AG04450 (cell line): ENCODE data around the gene TRDN. TPM values are rescaled to one million over a fixed set of nuclear protein-coding genes. Genes with fewer than 3 reads are reported as not detected.

Experiments used
- CTCF ChIA-PET: fragments of 300-600, 350-600 bp; formaldehyde crosslinking; extraction: SDS; loops from one replicate; lab custom pipeline; 2022; ENCODE audit warnings: antibody characterized with exemption, inconsistent platforms; lab: Charles Lee
- POLR2A ChIA-PET: fragments of 350-600 bp; formaldehyde crosslinking; extraction: SDS; loops from one replicate; lab custom pipeline; 2021; ENCODE audit warnings: antibody characterized with exemption, inconsistent platforms; lab: Yijun Ruan, JAX
- DNase-seq: peaks from one replicate; pipeline ENCODE4 v3.0.0-alpha.2; 2011; ENCODE audit warnings: low read depth, low spot score
- H3K27ac ChIP-seq: one replicate; pipeline ENCODE4 v1.5.1; 2012; ENCODE audit warnings: low read depth, low read length, control low read depth
- H3K27me3 ChIP-seq: one replicate; pipeline ENCODE4 v1.6.0; 2012; ENCODE audit warnings: low read length; ENCODE audit not compliant: control insufficient read depth, insufficient read depth
- H3K4me3 ChIP-seq: 2 replicates; pipeline ENCODE4 v1.5.1; 2011; ENCODE audit warnings: mild to moderate bottlenecking, low read depth, low read length, control low read depth
- H3K9me3 ChIP-seq: 2 replicates; pipeline ENCODE4 v1.5.1; 2012; ENCODE audit warnings: low read length; ENCODE audit not compliant: control insufficient read depth, insufficient read depth
- polyA plus RNA-seq: library from polyadenylated mRNA; depleted of rRNA; stranded (reverse); fragments of >200 nt; gene quantifications from 2 replicates; pipeline ENCODE4 v1.2.3, GENCODE V29; 2011
- TF ChIP-seq, protein P1 (sequence below): IDR thresholded peaks from 2 replicates; pipeline ENCODE4 v1.5.1; 2011; ENCODE audit warnings: low read depth, low read length, control low read depth, inconsistent platforms

The TRDN gene
- polyA plus RNA-seq, 1 experiment, result not detected

DNA sequence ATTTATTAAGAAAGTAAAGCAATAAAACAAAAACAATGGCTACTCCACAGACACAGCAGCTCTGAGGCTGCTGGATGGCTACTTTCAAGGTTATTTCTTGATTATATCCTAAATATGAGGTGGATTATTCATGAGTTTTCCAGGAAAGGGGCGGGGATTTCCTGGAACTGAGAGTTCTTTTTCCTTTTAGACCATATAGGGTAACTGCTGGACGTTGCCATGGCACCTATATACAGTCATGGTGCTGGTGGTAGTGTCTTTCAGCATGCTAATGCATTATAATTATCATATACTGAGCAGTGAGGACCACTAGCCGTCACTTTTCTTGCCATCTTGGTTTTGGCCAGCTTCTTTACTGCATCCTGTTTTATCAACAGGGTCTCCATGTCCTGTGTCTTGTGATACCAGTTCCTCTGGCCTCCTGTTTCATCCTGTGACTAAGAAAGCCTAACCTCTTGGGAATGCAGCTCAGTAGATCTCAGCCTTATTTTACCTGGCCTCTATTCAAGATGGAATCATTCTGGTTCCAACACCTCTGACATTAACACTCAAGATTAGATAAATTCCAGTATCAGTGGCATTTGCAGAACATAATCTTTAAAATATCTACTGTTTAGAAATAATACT, 32.3 kb upstream of the TRDN start:
- Histone ChIP-seq H3K27ac (no peak overlapping the region), H3K9me3 (no peaks in the 10 kb centered on the region), H3K4me3 (no peak overlapping the region), H3K27me3 (no peaks in the 10 kb centered on the region)
- ChIA-PET POLR2A (no interaction called here), CTCF (no interaction called here)
- TF ChIP-seq, protein P1, sequence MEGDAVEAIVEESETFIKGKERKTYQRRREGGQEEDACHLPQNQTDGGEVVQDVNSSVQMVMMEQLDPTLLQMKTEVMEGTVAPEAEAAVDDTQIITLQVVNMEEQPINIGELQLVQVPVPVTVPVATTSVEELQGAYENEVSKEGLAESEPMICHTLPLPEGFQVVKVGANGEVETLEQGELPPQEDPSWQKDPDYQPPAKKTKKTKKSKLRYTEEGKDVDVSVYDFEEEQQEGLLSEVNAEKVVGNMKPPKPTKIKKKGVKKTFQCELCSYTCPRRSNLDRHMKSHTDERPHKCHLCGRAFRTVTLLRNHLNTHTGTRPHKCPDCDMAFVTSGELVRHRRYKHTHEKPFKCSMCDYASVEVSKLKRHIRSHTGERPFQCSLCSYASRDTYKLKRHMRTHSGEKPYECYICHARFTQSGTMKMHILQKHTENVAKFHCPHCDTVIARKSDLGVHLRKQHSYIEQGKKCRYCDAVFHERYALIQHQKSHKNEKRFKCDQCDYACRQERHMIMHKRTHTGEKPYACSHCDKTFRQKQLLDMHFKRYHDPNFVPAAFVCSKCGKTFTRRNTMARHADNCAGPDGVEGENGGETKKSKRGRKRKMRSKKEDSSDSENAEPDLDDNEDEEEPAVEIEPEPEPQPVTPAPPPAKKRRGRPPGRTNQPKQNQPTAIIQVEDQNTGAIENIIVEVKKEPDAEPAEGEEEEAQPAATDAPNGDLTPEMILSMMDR, result no peak
- no peak for DNase-seq

DNA sequence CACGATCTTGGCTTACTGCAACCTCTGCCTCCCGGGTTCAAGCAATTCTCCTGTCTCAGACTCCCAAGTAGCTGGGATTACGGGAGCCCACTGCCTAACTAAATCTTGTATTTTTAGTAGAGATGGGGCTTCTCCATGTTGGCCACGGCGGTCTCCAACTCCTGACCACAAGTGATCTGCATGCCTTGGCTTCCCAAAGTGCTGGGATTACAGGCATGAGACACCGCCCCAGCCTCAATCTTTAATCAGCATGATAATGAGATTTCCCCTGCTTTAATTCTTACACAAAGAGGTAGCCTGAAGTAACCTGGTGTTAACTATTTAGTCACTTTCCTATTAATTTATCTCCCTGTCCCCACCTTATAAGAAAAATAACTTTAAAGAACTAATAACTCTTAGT, 31.3 kb upstream of the TRDN start:
- Histone ChIP-seq H3K27me3 (no peaks in the 10 kb centered on the region), H3K9me3 (no peaks in the 10 kb centered on the region), H3K4me3 (no peak overlapping the region), H3K27ac (no peak overlapping the region)
- DNase-seq, result no peak
- POLR2A ChIA-PET, result no interaction called here
- TF ChIP-seq, protein P1, result no peak
- CTCF ChIA-PET, result interaction anchor here (0.7 kb wide), 1 partner anchor 9 kb away, joined by 4 read pairs; no protein-coding TSS in a partner anchor

DNA sequence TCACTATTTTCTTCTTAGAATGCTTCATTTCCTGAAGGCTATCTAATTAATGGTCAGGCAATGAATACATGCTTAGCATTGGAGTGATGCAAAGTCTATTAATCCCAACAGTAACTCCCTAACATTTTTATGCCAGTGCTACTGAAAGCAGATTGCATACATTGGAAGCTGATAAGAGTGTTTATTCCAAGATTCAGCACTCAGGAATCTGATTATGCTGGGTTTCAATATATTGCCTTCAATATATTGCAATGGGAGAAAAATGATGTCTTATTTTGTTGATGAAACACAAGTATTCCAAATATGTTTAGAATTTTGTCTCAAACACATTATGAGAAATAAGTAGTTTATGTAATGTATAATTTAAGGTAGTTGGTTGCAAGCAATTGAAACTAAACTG, 26.7 kb upstream of the TRDN start:
- no peaks in the 10 kb centered on the region for H3K27me3 ChIP-seq
- ChIA-PET CTCF (no interaction called here), POLR2A (no interaction called here)
- no peak for DNase-seq
- H3K27ac ChIP-seq, result no peak overlapping the region
- H3K9me3 ChIP-seq, result no peaks in the 10 kb centered on the region; the same call in 1 of the 2 replicates
- H3K4me3 ChIP-seq, result no peak overlapping the region
- TF ChIP-seq, protein P1, result no peak

DNA sequence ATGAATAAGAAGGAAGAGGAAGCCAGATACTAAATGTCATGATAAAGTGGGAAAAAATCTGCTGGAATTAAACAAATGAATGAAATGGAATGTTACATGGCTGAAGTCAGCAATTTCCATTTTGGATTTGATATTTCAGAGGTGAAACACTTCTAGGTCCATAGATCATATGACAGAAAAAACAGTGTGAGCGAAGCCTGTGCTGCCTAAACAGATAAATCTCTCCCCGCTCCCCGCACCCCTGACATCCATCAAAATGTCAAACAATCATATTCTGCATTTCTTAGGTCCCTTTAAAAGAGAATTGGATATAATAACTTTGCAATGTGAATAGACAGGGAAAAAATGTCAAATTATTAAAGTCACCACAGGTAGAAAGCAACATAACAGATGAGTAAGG, 26.0 kb upstream of the TRDN start:
- no peak overlapping the region for H3K27ac ChIP-seq
- TF ChIP-seq, protein P1, result no peak
- H3K27me3 ChIP-seq, result no peaks in the 10 kb centered on the region
- ChIA-PET CTCF (no interaction called here), POLR2A (no interaction called here)
- no peak for DNase-seq
- no peak overlapping the region for H3K4me3 ChIP-seq
- H3K9me3 ChIP-seq, result no peaks in the 10 kb centered on the region; the same call in 1 of the 2 replicates

DNA sequence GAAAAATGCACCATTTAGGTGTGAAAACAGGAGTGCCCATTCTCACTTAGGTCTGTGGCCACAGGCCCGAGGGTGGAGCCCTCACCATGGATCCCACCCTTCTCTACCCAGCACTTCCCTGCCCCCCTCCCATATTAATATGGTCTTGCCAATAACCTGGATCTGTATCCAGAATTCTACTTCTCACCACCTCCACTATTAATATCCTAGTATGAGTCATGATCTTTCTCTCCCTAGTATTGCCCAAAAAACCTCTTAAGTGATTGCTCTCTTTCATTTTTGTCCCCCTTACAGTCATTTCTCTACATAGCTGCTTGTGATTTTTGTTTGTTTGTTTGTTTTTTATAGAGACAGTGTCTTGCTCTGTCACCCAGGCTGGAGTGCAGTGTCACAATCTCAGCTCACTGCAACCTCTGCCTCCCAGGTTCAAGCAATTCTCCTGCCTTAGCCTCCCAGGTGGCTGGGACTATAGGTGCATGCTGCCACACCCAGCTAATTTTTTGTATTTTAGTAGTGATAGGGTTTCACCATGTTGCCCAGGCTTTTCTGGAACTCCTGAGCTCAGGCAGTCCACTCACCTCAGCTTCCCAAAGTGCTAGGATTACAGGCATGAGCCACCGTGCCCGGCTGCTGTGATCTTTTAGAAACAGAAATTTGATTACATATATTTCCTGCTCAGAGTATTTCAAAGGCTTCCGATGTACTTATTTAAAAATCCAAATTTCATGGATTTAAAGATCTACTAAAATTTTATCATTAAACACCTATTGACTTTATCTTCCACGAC, 24.5 kb upstream of the TRDN start:
- ChIA-PET POLR2A (no interaction called here), CTCF (interaction anchor here (0.7 kb wide), 1 partner anchor 864 kb away, joined by 3 read pairs; no protein-coding TSS in a partner anchor)
- H3K9me3 ChIP-seq, result no peaks in the 10 kb centered on the region; the same call in 1 of the 2 replicates
- H3K4me3 ChIP-seq, result no peak overlapping the region
- H3K27ac ChIP-seq, result no peak overlapping the region
- TF ChIP-seq, protein P1, result no peak
- no peaks in the 10 kb centered on the region for H3K27me3 ChIP-seq
- no peak for DNase-seq
